ENCODE results near the gene CFAP20DC.
A peak's percentile ranks its signal among the peaks of the same experiment; 100 is the strongest.
"Not testable (repeated sequence)": the region's sequence is repeated elsewhere in the genome, so short reads cannot be mapped to it uniquely, and the experiment has no call there.

CFAP20DC gene

DNA sequence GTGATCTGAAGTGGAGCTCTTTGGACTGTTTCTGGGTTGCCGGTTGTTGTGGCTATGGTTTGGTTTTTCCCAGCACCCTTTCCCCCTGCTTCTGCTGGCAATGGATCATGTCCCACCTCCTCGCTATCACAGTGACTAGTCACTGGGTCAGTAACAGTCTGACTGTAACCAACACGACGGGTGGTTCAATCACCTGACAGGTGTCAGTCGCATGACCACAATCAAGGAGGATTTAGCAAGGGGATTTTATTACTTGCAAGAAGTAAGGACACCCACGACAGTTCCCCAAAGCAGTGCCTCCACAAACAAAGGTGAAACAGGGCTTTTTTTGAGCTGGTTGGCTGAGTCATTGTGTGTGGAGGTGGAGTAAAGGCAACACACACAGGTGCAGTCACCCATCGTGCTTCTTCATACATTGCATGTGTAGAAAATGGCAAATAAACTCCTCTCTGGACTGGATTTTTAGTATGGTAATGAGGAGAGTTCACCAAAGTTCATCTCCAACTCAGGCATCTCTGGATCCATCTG is 324.4 kb downstream of the CFAP20DC start:
- DNase-seq = no peak

DNA sequence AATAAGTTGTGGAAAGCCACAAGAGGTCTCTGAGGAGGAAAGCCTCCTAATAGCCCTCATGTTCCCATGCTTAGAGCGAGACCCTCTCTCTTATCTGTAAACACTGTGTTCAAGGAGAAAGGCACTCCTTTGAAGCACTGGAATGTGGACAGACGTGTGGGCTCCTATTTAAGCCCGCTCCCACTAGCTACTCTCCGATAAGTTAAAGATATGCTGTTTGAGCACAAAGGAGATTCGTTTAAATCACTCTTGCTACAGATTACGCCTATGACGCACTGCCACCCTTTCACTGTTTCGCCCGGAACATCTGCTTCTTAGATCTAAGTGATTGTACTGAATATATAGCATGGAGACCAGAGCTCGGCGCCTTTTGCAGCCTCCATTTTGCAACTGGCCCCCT is 325.5 kb downstream of the CFAP20DC start:
- DNase-seq = no peak

GRCh38 chr3:58723173-58723572 is 326.7 kb downstream of the CFAP20DC start:
- peak; percentile 31 for DNase-seq

GRCh38 chr3:58722561-58722960 is 327.3 kb downstream of the CFAP20DC start:
- DNase-seq = no peak

GRCh38 chr3:58720526-58720925 is 329.3 kb downstream of the CFAP20DC start:
- DNase-seq = no peak

GRCh38 chr3:58719684-58720083 is 330.1 kb downstream of the CFAP20DC start:
- DNase-seq = no peak

- DNase-seq = no peak
Measured at GRCh38 chr3:58713715-58714401, 336.0 kb downstream of the CFAP20DC start.

- no peak for DNase-seq
Measured at GRCh38 chr3:58711871-58712270, 338.0 kb downstream of the CFAP20DC start.

DNA sequence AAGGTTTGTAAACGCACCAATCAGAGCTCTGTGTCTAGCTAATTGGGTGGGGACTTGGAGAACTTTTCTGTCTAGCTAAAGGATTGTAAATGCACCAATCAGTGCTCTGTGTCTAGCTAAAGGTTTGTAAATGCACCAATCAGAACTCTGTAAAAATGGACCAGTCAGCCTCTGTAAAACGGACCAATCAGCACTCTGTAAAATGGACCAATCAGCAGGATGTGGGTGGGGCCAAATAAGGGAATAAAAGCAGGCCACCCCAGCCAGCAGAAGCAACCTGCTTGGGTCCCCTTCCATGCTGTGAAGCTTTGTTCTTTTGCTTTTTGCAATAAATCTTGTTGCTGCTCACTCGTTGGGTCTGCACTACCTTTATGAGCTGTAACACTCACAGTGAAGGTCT is 340.8 kb downstream of the CFAP20DC start:
- DNase-seq = not testable (repeated sequence)

DNA sequence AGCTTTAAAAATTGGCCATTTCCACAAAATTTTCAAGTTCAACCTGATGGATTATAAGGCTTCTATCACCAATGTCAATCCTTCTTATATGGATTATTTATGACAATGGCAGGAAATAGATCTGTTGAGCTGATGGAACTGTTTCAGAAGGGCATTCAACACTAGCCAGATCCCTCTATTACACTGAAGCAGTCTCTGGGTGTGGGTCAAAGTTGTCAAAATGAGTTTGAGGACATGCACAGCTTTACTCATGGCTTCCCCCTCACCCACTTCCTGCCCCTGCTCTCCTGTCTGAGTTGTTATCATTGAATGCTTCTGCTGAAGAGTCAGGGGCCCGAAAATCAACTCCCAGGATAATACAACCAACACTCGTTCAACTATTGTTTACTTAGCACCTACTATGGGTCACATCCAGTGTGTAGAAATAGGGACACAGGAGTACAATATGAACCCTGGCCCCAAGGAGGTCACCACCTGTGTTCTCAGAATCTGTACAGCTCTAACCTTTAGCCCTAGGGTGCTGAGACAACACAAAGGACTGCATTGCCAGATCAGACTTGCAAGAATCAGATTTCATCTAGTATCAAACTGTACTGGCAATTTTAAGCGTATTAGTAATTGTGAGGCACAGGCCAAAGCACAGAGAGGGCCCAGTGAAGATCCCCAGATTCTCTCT is 341.6 kb downstream of the CFAP20DC start:
- no peak for DNase-seq

DNA sequence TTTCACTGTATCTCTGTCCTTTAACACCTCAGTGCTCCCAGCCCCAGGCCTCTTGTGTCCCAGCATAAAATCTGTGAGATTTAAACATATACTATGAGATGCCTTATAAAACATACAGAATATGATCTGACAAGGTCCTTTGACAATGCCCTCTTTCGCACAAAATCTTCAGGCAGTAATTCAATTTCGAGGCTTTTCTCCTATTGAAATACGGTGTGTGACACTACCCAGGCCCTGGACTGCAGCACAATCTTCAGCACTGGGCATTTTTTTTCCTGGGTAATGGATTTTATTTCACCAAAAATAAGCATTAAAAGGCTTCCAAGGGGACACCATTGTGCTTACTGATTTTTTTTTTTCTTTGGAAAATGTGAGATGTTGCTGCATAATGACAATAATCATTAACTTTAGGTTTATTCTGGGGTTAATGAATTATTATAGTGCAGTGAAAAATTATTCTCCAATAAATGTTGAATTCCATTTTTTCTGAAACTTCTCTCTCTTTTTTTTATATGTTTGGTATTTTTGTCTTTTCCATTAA is 342.4 kb downstream of the CFAP20DC start:
- no peak for DNase-seq

DNA sequence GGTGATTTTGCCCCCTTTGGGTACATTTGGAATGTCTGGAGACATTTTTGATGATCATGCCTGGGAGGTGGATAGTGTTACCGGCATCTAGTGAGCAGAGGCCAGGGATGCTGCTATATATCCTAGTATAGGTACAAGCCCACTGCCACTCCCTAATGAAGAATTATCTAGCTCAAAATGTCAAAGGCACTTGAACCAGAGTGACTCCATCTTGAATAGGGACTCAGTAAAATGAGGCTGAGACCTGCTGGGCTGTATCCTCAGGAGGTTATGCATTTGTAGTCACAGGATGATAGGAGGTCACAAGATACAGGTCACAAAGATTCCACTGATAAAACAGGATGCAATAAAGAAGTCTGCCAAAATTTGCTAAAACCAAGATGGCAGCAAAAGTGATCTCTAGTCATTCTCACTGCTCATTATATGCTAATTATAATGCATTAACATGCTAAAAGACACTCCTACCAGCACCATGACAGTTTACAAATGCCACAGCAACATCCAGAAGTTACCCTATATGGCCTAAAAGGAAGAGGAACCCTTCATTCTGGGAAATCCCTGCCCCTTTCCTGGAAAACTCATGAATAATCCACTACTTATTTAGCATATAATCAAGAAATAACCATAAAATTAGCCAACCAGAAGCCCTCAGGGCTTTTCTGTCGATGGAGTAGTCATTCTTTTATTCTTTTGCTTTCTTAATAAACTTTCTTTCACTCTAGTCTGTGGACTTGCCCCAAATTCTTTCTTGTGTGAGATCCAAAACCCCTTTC is 343.2 kb downstream of the CFAP20DC start:
- DNase-seq = no peak

DNA sequence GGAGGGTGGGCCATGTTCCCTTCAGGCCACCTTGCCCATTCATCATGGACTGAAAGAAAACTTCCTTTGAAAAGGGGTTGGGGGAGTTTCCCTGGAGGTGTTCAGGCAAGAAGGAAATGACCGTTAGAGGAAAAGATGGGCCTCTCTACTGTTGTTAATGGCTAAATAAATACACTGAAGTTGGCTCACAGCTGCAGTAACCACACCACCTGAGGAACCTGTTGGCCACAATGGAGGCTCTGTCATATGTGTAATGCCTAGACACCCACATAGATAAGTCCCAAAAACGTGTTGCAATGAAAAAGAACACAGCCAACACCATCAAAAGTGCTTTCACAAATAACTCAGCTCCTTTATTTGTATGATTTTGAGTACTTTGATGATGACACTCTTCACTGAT is 345.1 kb downstream of the CFAP20DC start:
- no peak for DNase-seq

GRCh38 chr3:58704304-58704703 is 345.5 kb downstream of the CFAP20DC start:
- not testable (repeated sequence) for DNase-seq

DNA sequence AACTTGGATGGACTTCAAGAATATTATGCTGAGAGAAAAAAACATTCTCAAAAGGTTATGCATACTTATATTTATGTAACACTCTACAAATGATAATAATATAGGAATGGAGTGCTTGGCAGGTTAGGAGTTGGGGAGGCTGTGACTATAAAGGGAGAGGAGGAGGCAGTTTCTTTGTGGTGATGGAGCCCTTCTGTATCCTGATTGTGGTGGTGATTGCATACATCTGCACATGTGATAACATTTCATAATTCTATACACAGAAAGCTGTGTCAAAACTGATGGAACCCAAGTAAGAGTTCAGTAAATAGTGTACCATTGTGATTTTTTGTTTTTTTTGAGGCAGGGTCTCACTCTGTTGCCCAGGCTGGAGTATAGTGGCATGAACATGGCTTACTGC is 351.6 kb downstream of the CFAP20DC start:
- no peak for DNase-seq

DNA sequence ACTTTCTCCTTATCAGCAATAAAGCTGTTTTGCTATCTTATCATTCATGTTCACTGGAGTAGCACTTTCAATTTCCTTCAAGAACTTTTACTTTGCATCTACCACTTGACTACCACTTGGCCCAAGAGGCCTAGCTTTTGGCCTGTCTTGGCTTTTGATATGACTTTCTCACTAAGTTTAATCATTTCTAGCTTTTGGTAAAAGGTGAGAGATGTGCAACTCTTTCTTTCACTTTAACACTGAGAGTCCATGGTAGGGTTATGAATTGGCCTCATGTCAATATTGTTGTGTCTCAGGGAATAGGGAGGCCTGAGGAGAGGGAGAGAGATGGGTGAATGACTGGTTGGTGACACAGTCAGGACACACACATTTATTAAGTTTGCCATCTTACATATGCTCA is 352.3 kb downstream of the CFAP20DC start:
- DNase-seq = no peak

- DNase-seq = not testable (repeated sequence)
Measured at GRCh38 chr3:58696813-58697212, 353.0 kb downstream of the CFAP20DC start.

DNA sequence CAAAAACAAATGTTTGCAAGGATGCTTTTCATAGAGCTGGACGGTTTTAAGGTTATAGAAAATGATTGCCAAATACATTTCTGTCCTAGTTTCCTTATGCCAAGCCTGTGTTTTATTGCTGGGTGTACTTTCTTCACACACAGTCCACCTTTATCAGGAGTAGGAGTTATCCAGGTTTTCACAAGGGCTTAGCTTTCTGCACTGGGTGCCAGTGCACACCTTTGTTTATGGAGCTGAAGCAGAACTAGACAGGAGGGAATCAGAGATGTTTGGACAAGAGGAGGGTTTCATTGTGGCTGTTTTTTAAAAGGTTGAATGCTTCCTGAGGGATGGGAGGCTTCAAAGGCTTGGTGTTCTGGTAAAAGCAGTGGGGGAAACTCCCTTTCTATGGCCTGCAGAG is 353.7 kb downstream of the CFAP20DC start:
- no peak for DNase-seq

- DNase-seq = not testable (repeated sequence)
Measured at GRCh38 chr3:58695284-58695683, 354.5 kb downstream of the CFAP20DC start.

- no peak for DNase-seq
Measured at GRCh38 chr3:58693940-58694850, 355.6 kb downstream of the CFAP20DC start.

- DNase-seq = no peak
Measured at GRCh38 chr3:58692484-58692883, 357.3 kb downstream of the CFAP20DC start.

Data from HCEC 1CT (cell line).